HG02884 (cell line): Measurements from ENCODE around the gene KRTAP9-9.
"Not testable (repeated sequence)": the region's sequence is repeated elsewhere in the genome, so short reads cannot be mapped to it uniquely, and the experiment has no call there.

ENCODE experiments used
- ATAC-seq: cut with Tn5 transposase; IDR thresholded peaks from one replicate; pipeline ENCODE4 v1.9.1; 2021; ENCODE audit warnings: mild to moderate bottlenecking, moderate library complexity; ENCODE audit not compliant: unreplicated experiment

KRTAP9-9 gene

GRCh38 chr17:41264599-41264998 lies 9.4 kb downstream of the KRTAP9-9 start:
- no peak for ATAC-seq

GRCh38 chr17:41265078-41265477 lies 9.9 kb downstream of the KRTAP9-9 start, which contains the start of gene KRTAP9-6:
Gene KRTAP9-6, plus strand, starts transcription at chr17:41265378. Its CDS starts 0 bp downstream, at chr17:41265378.
- ATAC-seq, result no peak

- no peak for ATAC-seq
Observed at GRCh38 chr17:41267711-41268110, 12.5 kb downstream of the KRTAP9-9 start.

GRCh38 chr17:41271323-41271722 lies 16.1 kb downstream of the KRTAP9-9 start:
- ATAC-seq, result not testable (repeated sequence)

- no peak for ATAC-seq
Observed at GRCh38 chr17:41271858-41272257, 16.7 kb downstream of the KRTAP9-9 start.

GRCh38 chr17:41275648-41276190 lies 20.5 kb downstream of the KRTAP9-9 start, which contains the start of gene KRTAP9-7:
Gene KRTAP9-7, plus strand, starts transcription at chr17:41275698. Its CDS starts 0 bp downstream, at chr17:41275698.
- ATAC-seq, result not testable (repeated sequence)

- ATAC-seq, result no peak
Observed at GRCh38 chr17:41278176-41278955, 23.2 kb downstream of the KRTAP9-9 start.

GRCh38 chr17:41284043-41284442 lies 28.9 kb downstream of the KRTAP9-9 start:
- no peak for ATAC-seq

GRCh38 chr17:41284546-41284945 lies 29.4 kb downstream of the KRTAP9-9 start:
- ATAC-seq, result no peak

GRCh38 chr17:41287050-41287449 lies 31.9 kb downstream of the KRTAP9-9 start:
- ATAC-seq, result no peak

- ATAC-seq, result no peak
Observed at GRCh38 chr17:41294016-41294415, 38.8 kb downstream of the KRTAP9-9 start.

- ATAC-seq, result no peak
Observed at GRCh38 chr17:41296846-41297245, 41.7 kb downstream of the KRTAP9-9 start.

GRCh38 chr17:41298458-41299135 lies 43.4 kb downstream of the KRTAP9-9 start:
- ATAC-seq, result no peak

GRCh38 chr17:41301204-41301790 lies 46.1 kb downstream of the KRTAP9-9 start:
- no peak for ATAC-seq

- ATAC-seq, result no peak
Observed at GRCh38 chr17:41301916-41302901, 47.0 kb downstream of the KRTAP9-9 start, which contains the start of gene KRTAP29-1. Gene KRTAP29-1, minus strand, starts transcription at chr17:41302851. Its CDS starts 0 bp downstream, at chr17:41302851.

GRCh38 chr17:41302981-41303380 lies 47.8 kb downstream of the KRTAP9-9 start:
- ATAC-seq, result no peak

GRCh38 chr17:41304091-41304490 lies 48.9 kb downstream of the KRTAP9-9 start:
- ATAC-seq, result no peak
